SK-N-SH treated with all-trans-retinoic acid at 6 μM for 48 hours (cell line): ENCODE data around the gene IGSF9.

Experiments
- ATAC-seq: fragments of 200-7000 bp; cut with Tn5 transposase; 3 replicates; pipeline ENCODE4 v1.9.1; 2020; ENCODE audit warnings: mild to moderate bottlenecking, moderate library complexity
- ARNTL ChIP-seq: fragments of 450-650 bp; formaldehyde crosslinking; IDR thresholded peaks from 2 replicates; pipeline ENCODE4 v1.5.0; 2020; ENCODE audit warnings: low read depth, mild to moderate bottlenecking, moderate library complexity, borderline replicate concordance
- CSRNP3 ChIP-seq: fragments of 250-450 bp; sonication (Bioruptor Pico); IDR thresholded peaks from 2 replicates; pipeline ENCODE4 v1.5.1; 2021; ENCODE audit warnings: mild to moderate bottlenecking, moderate library complexity
- ESRRG ChIP-seq: fragments of 250-450 bp; sonication (Bioruptor Pico); IDR thresholded peaks from 2 replicates; pipeline ENCODE4 v1.6.1; 2021; ENCODE audit warnings: mild to moderate bottlenecking
- GLIS3 ChIP-seq: fragments of 250-450 bp; sonication (Bioruptor Pico); IDR thresholded peaks from 2 replicates; pipeline ENCODE4 v1.5.0; 2020; ENCODE audit warnings: mild to moderate bottlenecking, moderate library complexity
- ISL1 ChIP-seq: fragments of 250-450 bp; sonication (Bioruptor Pico); IDR thresholded peaks from 2 replicates; pipeline ENCODE4 v2.1.2; 2022; ENCODE audit warnings: mild to moderate bottlenecking, moderate library complexity
- OSR1 ChIP-seq: fragments of 250-450 bp; sonication (Bioruptor Pico); IDR thresholded peaks from 2 replicates; pipeline ENCODE4 v1.8.0; 2022; ENCODE audit warnings: moderate library complexity, mild to moderate bottlenecking, inconsistent platforms
- POU6F1 ChIP-seq: fragments of 250-450 bp; sonication (Bioruptor Pico); IDR thresholded peaks from 2 replicates; pipeline ENCODE4 v1.8.0; 2021; ENCODE audit warnings: low read depth, mild to moderate bottlenecking, moderate library complexity, borderline replicate concordance
- PPARA ChIP-seq: fragments of 250-450 bp; sonication (Bioruptor Pico); IDR thresholded peaks from 2 replicates; pipeline ENCODE4 v1.5.0; 2020; ENCODE audit warnings: mild to moderate bottlenecking, borderline replicate concordance
- RARB ChIP-seq: fragments of 250-450 bp; sonication (Bioruptor Pico); IDR thresholded peaks from 2 replicates; pipeline ENCODE4 v1.8.0; 2021; ENCODE audit warnings: mild to moderate bottlenecking, moderate library complexity
- SNAI2 ChIP-seq: fragments of 250-450 bp; sonication (Bioruptor Pico); IDR thresholded peaks from 2 replicates; pipeline ENCODE4 v1.5.0; 2020; ENCODE audit warnings: mild to moderate bottlenecking, moderate library complexity
- TOX ChIP-seq: fragments of 250-450 bp; sonication (Bioruptor Pico); IDR thresholded peaks from 2 replicates; pipeline ENCODE4 v1.8.0; 2021; ENCODE audit warnings: mild to moderate bottlenecking, moderate library complexity, borderline replicate concordance
- ZC3H10 ChIP-seq: fragments of 250-450 bp; sonication (Bioruptor Pico); IDR thresholded peaks from 2 replicates; pipeline ENCODE4 v1.5.1; 2021; ENCODE audit warnings: mild to moderate bottlenecking, moderate library complexity
- ZFP3 ChIP-seq: fragments of 250-450 bp; sonication (Bioruptor Pico); IDR thresholded peaks from 2 replicates; pipeline ENCODE4 v1.5.0; 2020; ENCODE audit warnings: mild to moderate bottlenecking, moderate library complexity
- ZFP30 ChIP-seq: fragments of 450-650 bp; formaldehyde crosslinking; IDR thresholded peaks from 2 replicates; pipeline ENCODE4 v1.5.0; 2022; ENCODE audit warnings: mild to moderate bottlenecking, moderate library complexity
- ZNF565 ChIP-seq: fragments of 450-650 bp; formaldehyde crosslinking; conservative IDR thresholded peaks from 2 replicates; pipeline ENCODE4 v1.5.0; 2020; ENCODE audit warnings: low read depth, mild to moderate bottlenecking, moderate library complexity
- TF ChIP-seq, protein P1 (sequence below): fragments of 250-450 bp; sonication (Bioruptor Pico); IDR thresholded peaks from 2 replicates; pipeline ENCODE4 v1.8.0; 2020; ENCODE audit warnings: mild to moderate bottlenecking, moderate library complexity, borderline replicate concordance
- TF ChIP-seq, protein P2 (sequence below): fragments of 250-450 bp; sonication (Bioruptor Pico); IDR thresholded peaks from 2 replicates; pipeline ENCODE4 v1.5.1; 2020; ENCODE audit warnings: low read depth, mild to moderate bottlenecking, moderate library complexity
- TF ChIP-seq, protein P3 (sequence below): fragments of 250-450 bp; sonication (Bioruptor Pico); IDR thresholded peaks from 2 replicates; pipeline ENCODE4 v1.5.0; 2020; ENCODE audit warnings: mild to moderate bottlenecking, moderate library complexity

Gene IGSF9

DNA sequence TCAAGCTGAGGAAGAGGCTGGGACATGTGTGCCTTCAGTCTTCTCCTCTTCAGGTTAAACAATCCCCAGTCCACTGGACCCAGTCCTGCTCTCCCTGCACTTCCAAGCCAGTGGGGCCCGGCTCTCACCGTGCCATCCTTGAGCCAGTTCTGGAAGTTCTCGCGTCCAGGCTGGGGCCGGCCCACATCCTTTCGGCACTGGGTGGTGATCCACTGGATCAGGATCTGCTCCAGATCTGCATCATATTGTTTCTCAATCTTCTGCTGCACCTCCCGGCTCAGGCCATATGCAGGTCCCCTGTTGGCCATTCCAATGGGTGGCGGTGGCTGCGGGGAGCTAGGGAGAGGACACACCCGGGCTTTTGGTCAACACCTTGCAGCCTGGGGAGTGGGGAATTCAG is 25.2 kb downstream of the IGSF9 start:
- ATAC-seq, result no peak
- TF ChIP-seq SNAI2 (CRISPR knock-in tag), result no peak
- TF ChIP-seq ZC3H10, result no peak
- TF ChIP-seq OSR1 (CRISPR knock-in tag), result no peak

DNA sequence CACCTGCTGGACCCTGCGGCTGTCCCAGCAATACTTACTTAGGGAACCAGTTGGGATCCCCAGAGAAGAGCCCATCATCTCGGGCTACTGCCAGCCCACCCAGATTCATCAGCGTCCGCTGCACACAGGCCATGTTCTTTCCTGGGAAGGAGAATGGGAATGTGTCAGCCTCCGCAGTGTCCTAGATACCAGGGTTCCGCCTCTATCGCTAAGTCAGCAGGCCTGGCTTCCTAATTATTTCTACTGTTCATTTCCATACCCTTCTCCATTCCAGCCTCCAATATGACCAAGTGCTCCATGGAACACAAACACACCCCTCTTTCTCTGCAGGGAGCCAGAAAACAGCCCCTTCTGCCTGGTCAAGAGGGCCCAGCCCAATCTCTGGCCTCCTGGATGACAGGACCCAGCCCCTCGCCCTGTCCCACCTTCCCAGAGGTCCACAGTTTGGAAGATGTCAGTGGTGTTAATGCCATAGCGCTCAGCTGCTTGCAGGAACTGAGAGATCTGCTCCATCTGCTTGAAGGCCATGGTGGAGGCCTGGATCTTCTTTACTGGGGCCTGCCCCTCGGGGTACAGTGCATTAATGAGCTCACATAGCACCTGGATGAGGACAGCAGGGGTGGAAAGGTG is 26.1 kb downstream of the IGSF9 start:
- TF ChIP-seq, protein P1, sequence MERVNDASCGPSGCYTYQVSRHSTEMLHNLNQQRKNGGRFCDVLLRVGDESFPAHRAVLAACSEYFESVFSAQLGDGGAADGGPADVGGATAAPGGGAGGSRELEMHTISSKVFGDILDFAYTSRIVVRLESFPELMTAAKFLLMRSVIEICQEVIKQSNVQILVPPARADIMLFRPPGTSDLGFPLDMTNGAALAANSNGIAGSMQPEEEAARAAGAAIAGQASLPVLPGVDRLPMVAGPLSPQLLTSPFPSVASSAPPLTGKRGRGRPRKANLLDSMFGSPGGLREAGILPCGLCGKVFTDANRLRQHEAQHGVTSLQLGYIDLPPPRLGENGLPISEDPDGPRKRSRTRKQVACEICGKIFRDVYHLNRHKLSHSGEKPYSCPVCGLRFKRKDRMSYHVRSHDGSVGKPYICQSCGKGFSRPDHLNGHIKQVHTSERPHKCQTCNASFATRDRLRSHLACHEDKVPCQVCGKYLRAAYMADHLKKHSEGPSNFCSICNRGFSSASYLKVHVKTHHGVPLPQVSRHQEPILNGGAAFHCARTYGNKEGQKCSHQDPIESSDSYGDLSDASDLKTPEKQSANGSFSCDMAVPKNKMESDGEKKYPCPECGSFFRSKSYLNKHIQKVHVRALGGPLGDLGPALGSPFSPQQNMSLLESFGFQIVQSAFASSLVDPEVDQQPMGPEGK (CRISPR knock-in tag), result no peak
- TF ChIP-seq ARNTL (CRISPR knock-in tag) (no peak), POU6F1 (CRISPR knock-in tag) (no peak), CSRNP3 (CRISPR knock-in tag) (no peak), ZFP30 (no peak), ESRRG (no peak), OSR1 (CRISPR knock-in tag) (no peak), ISL1 (CRISPR knock-in tag) (no peak)
- TF ChIP-seq, protein P2, sequence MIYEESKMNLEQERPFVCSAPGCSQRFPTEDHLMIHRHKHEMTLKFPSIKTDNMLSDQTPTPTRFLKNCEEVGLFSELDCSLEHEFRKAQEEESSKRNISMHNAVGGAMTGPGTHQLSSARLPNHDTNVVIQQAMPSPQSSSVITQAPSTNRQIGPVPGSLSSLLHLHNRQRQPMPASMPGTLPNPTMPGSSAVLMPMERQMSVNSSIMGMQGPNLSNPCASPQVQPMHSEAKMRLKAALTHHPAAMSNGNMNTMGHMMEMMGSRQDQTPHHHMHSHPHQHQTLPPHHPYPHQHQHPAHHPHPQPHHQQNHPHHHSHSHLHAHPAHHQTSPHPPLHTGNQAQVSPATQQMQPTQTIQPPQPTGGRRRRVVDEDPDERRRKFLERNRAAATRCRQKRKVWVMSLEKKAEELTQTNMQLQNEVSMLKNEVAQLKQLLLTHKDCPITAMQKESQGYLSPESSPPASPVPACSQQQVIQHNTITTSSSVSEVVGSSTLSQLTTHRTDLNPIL, result no peak

GRCh38 chr1:159918352-159919200 is 26.8 kb downstream of the IGSF9 start:
- ATAC-seq, result no peak
- no peak for TF ChIP-seq ARNTL (CRISPR knock-in tag)

More for the DNA sequence above, 26.1 kb downstream of the IGSF9 start:
- no peak for ATAC-seq

DNA sequence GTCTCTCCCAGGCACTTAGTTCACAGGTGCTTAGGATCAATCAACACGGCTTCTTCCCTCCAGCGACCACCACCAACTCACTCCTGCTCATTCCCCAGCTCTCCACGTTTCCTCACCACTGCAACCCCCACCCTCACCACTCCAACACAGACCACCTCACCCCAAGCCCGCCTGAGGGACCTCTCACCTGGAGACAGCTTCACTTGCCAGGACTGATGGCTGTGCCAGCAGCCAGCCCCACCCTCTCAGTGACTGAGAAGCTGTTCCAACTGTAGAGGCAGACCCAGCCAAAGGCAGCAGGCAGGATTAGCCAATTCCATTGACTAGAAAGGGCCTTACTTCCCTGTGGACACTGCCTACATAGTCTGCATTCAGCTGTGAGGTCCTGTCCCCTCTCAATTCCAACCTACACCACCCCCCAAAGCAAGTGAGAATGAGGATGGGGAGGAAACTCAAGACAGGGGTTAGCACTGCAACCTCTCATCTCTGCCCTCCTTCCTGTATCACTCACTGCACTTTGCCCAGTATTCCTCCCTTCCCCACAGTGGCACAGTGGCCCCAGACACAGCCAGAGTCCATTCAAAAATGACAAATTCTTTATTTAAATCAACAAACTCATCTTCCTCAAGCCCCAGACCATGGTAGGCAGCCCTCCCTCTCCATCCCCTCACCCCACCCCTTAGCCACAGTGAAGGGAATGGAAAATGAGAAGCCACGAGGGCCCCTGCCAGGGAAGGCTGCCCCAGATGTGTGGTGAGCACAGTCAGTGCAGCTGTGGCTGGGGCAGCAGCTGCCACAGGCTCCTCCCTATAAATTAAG is 27.7 kb downstream of the IGSF9 start:
- no peak for ATAC-seq
- TF ChIP-seq ARNTL (CRISPR knock-in tag) (no peak), RARB (CRISPR knock-in tag) (no peak), ISL1 (CRISPR knock-in tag) (no peak), ZFP3 (no peak), ESRRG (no peak), TOX (CRISPR knock-in tag) (no peak), ZNF565 (CRISPR knock-in tag) (no peak), CSRNP3 (CRISPR knock-in tag) (no peak), PPARA (CRISPR knock-in tag) (no peak), GLIS3 (CRISPR knock-in tag) (no peak)
- TF ChIP-seq, protein P1 (CRISPR knock-in tag), result no peak
- TF ChIP-seq, protein P3, sequence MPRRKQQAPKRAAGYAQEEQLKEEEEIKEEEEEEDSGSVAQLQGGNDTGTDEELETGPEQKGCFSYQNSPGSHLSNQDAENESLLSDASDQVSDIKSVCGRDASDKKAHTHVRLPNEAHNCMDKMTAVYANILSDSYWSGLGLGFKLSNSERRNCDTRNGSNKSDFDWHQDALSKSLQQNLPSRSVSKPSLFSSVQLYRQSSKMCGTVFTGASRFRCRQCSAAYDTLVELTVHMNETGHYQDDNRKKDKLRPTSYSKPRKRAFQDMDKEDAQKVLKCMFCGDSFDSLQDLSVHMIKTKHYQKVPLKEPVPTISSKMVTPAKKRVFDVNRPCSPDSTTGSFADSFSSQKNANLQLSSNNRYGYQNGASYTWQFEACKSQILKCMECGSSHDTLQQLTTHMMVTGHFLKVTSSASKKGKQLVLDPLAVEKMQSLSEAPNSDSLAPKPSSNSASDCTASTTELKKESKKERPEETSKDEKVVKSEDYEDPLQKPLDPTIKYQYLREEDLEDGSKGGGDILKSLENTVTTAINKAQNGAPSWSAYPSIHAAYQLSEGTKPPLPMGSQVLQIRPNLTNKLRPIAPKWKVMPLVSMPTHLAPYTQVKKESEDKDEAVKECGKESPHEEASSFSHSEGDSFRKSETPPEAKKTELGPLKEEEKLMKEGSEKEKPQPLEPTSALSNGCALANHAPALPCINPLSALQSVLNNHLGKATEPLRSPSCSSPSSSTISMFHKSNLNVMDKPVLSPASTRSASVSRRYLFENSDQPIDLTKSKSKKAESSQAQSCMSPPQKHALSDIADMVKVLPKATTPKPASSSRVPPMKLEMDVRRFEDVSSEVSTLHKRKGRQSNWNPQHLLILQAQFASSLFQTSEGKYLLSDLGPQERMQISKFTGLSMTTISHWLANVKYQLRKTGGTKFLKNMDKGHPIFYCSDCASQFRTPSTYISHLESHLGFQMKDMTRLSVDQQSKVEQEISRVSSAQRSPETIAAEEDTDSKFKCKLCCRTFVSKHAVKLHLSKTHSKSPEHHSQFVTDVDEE (CRISPR knock-in tag), result no peak
- TF ChIP-seq, protein P2, result no peak
